Activated CD4-positive, CD25-positive, alpha-beta regulatory T cell treated with anti-CD3 and anti-CD28 coated beads, Interleukin-2, amount 50 U/mL, for 24 hours (primary cell): ENCODE data around the gene AKIRIN2.

Experiments
- ATAC-seq, 2 donors: fragments of 150-1000 bp; cut with Tn5 transposase; one replicate each; pipeline ENCODE4 v1.10.0; 2021; ENCODE audit warnings: mild to moderate bottlenecking in 1 of 2, moderate library complexity in 1 of 2

The AKIRIN2 gene

DNA sequence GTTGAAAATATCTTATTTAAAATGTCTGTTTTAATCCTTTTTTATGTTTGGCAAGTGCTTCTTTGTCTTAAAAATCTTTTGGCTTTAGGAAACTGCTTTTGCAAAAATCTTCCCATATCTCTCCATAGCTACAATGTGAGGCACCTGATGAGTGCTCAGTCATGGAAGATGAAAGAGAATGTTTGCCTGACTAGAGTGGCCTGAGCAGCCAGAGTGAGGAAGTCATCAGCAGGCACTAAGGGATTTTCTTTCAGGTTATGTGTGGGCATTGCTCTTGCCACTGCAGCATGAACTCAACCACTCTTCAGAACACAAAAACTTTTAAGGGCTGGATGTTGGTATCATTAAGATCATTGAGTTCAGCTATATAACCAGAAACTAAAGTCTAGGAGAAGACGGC, 47.9 kb downstream of the AKIRIN2 start:
- ATAC-seq: no peak

DNA sequence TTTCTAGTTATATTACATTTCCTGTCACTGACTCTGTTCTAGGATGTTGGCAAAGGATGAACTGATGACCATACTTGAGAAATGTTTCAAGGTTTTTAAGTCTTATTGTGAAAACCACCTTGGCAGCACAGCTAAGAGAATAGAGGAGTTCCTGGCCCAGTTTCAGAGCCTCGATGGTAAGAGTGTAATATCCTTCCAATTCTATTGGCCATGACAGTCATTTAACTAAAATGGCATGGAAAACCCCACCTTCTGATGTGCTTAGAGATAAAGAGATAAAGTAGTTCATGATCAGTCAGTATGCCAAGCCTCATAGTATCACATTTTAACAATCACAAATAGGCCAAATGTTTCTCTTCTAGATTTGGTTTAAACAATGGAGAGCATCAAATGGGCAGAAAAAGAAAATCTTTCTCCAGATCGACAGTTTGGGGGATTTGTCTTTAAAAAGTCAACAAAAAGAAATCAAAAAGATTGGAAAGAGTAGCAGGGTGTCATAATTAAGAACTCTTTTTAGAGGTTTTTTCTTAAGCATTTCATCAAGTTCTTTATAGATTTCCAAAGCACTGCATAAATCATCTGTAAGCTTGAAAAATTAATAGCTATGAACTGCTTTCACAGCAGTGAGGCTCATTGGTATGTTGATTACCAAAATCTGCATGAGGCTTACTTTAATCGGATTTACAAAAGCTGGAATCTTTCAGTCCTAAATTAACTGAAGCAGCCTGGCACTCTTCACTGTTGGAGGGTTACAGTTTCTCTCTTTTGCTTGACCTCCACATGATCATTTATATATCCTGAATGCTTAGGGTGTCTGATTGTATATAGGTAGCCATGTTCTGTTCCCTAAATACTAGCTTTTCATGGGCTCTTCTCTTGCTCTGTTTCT, 48.7 kb downstream of the AKIRIN2 start:
- peak; percentile 75 to 81 for ATAC-seq

DNA sequence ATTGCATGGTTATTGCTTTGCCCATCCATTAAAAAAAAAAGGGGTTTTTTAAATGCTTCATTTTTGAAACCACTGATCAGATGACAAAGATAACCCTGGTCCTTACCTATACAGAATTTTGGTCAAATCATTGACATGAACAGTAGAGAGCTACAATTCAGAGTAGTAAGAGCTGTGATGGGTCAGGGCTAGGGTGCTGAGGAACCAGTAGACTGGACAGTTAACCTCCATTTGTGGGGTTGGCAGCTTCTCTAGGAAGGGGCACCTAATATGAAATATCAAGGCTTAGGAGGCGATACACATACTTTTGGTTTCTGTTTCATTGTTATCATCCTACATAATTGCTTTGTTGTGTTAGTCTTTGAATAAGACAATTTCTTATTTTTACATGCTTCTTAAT, 57.0 kb downstream of the AKIRIN2 start:
- peak; percentile 58 to 67 for ATAC-seq

DNA sequence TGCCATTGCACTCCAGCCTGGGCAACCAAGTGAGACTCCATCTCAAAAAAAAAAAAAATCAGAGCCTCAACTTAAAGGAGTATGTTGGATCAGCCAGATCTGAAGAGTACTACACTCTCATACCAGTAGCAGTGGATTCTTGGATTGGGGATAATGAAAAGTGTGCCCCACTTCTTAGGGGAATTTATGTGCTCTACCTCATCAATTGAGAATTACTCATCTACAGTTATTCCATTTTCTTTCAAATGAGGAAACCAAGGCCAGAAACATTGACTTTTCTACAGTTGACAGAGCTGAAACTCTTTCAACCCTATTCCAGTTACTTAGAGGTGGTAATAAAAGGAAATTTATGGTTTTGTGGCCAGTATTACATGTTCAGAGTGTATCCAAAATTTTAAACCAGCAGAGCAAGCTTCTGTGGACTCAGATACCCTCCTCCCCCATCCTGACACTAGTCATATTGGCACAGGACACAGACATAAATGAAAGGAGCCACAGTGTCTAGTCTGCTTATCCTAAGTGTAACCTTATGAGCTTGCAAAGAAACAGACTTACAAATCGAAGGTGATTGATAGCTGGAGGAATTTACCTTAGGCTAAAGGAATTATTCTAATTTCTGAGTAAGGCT, 60.9 kb downstream of the AKIRIN2 start:
- ATAC-seq: no peak

DNA sequence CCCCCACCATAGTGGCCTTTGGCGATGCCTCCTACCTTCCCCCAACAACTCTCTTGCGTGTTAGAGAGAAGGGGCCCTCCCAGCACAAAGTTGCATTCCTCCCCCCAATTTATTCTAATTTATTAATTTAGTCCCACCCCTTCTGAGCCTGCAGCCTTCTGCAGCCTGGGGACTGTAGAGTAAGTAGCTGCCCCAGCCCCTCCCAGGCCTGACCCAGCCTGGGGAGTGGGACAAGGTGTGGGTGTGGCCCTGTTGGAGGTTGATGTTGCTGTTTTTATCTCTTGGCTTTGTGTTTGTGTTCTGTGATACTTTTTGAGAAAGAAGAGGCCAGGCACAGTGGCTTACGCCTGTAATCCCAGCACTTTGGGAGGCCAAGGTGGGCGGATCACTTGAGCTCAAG, 62.7 kb downstream of the AKIRIN2 start:
- ATAC-seq: no peak

DNA sequence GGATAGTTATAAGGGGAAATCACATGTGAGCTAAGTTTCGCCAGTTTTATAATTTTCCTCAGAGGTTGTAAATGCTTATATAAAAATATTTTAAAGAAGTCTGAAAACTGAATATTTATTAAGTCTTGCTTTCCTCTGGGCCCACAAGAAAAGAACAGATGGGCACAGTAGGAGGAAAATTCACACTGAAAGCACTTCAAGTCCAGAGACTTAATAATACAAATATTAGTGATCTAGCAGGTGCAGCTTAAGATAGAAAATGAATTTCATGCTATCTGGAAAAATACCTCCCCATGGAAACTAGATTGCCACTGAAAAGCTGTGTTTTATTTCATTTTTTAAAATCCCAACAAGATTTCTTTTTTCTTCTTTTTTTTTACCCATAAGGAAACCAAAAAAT, 64.9 kb downstream of the AKIRIN2 start:
- no peak for ATAC-seq

DNA sequence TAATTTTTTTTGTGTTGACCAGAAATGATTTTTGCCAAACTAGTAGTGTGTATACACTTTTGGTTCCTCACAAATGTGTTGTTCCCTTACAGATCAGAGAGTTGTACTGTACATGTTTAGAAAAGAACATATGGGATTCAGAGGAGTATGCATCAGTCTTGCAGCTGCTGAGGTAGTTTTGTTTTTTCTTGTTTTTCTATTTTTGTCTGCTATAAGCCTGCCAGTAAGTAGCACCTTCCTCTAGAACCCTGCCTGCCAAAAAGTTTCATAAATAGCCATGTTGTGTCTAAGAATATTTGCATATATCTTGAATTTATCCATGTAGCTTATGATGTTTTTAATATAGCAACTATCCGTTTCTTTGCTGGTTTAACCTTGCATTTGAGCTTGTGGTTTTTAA, 65.7 kb downstream of the AKIRIN2 start:
- no peak for ATAC-seq

DNA sequence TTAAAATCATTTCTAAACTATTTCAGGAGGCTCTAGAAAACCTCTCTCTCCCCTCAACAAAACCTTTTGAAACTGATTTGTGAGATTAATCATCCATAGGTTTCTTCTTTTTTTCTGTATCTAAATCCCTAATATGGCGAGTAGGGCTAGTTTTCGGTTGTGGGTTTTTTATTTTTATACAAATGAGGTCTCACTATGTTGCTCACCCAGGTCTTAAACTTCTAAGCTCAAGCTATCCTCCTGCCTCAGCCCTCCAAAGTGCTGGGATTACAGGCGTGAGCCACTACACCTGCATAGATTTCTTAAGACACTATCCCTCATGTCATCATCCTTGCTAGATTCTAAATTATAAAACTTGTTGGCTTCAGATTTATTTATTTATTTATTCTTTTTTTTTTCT, 68.2 kb downstream of the AKIRIN2 start:
- ATAC-seq: no peak

DNA sequence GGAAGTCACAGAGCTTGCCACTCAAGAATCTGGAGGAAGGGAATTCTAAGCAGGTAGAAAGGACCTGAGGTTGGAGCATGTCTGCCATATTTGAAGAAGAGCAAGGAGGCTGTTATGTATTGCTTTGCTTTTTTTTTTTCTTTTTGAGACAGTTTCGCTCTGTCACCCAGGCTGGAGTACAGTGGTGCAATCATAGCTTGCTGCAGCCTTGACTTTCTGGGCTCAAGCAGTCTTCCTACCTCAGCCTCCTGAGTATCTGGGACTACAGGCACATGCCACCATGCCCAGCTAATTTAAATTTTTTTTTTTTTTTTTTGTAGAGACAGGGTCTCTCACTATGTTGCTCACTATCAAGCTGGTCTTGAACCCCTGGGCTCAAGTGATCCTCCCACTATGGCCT, 71.3 kb downstream of the AKIRIN2 start:
- ATAC-seq: no peak

DNA sequence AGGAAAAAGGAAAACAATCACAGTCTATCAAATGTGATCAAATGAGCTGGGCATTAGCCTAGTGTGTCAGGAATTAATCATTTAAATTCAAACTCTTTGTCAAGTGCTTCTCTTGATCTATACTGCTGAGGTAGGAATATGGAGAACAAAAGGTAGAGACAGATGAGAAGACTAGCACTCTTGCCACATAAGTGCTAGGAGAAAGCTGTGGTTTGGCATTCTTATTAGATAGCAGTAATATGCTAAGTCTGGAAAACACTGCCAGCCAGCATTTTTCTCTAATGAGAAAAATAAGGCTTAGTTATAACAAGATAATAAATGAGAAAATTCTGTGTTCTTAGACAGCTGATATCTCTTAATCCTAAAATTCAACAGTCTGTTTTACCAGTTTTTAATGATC, 73.2 kb downstream of the AKIRIN2 start:
- ATAC-seq: no peak

DNA sequence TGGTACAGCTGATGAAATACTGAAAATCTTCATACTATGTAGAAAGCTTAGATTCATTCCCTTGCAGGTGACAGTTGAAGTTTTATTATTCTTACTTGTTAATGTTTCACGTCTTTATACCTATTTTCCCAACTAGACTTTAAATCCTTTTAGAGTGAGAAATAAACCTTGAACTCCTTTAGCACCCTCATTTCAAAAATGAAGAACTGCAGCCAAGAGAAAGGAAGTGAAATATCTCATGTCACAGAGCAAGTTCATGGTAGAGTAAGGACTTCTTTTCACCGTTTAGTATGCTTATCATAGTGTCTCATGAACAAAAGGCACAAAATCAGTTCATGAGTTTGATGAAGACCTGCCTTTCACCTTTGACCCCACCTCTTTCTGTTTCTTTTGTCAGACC, 73.6 kb downstream of the AKIRIN2 start:
- no peak for ATAC-seq
